ENCODE results near the gene SLC25A52. TPM values are rescaled to one million over a fixed set of nuclear protein-coding genes. Genes with fewer than 3 reads are reported as not detected.

SLC25A52 gene, protein sequence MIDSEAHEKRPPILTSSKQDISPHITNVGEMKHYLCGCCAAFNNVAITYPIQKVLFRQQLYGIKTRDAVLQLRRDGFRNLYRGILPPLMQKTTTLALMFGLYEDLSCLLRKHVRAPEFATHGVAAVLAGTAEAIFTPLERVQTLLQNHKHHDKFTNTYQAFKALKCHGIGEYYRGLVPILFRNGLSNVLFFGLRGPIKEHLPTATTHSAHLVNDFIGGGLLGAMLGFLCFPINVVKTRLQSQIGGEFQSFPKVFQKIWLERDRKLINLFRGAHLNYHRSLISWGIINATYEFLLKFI
- 0.20 and 0.23 TPM in 2 replicates for total RNA-seq

DNA sequence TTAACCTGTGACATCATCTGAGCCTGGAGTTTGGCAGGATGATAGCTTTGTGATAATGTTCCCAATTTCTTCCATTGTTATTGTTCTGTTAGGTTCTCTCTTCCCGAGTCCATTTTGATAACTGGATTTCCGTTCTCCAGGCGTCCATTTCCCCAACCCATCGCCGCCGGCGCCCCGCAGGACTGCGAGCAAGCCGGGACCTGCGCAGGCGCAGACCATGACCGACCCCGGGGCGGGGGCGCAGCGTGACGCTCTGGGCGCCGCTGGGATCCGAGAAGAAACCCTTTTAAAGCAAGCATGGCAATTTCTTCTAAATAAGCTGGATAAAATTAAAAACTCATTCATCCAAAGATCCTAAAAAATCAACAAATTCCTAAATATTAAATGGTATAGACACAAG lies at the start of gene SLC25A52:
Gene SLC25A52 (minus strand): TSS at position 186 of the 400 bp plus-strand sequence. CDS start 219 bp downstream, outside the sequence.

Other genes starting within 250 kb of the SLC25A52 start
- not detected in 2 replicates for gene TTR, start 169.0 kb downstream of the SLC25A52 start, total RNA-seq
- gene B4GALT6, start 76.3 kb downstream of the SLC25A52 start, total RNA-seq = 3.1 and 18.5 TPM in 2 replicates
- 55.4 and 68.0 TPM in 2 replicates for gene TRAPPC8, start 182.2 kb upstream of the SLC25A52 start, total RNA-seq